ENCODE results near the gene KCTD2. TPM values are rescaled to one million over a fixed set of nuclear protein-coding genes. Genes with fewer than 3 reads are reported as not detected.

Gene KCTD2
- total and polyA plus RNA-seq, 2 of the 13 experiments (the other 11 are each of a cell fraction or from before 2014, with no cell fraction given) = 28.3 to 32.6 TPM

DNA sequence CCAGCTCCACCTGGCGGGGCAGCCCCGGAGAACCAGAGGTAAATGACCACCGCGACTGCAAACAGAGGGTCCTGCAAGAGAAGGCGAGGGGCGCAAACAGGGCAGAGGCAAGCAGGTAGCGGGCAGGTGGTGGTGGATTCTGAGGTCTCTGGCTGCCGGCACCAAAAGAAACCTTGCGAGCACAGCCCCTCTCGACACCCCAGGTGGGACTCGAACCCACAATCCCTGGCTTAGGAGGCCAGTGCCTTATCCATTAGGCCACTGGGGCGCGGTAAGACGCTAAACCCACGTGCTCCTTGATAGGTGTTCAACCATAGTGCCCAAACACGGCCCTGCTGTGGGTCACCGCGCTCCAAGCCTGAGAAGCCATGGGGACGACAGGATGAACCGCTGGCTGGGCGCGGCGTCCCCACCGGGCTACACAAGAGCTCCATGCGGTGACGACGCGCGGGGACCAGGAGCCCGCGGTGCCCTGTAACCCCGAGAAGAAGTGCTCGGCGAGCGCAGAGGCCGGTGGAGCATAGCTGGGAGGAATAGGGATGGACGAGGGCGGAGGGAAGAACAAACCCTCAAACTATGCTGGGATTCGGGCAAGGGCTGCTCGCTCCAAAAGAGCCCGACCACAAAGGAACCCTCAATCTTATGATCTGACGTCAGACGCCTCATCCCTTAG is 12.7 kb upstream of the KCTD2 start (continued):
- TF ChIP-seq CEBPG (CRISPR knock-in tag; IDR thresholded peaks at IDR 0.05) = peak; percentile 75
- TF ChIP-seq KDM6A (CRISPR knock-in tag; IDR thresholded peaks at IDR 0.05; ENCODE audit: low read depth) = no peak; the same call in 1 of the 2 replicates
- peak; percentile 3; the same call in 1 of the 2 replicates for TF ChIP-seq RFX5 (IDR thresholded peaks at IDR 0.05; ENCODE audit: low read depth, low read length)
- TF ChIP-seq, protein P1, sequence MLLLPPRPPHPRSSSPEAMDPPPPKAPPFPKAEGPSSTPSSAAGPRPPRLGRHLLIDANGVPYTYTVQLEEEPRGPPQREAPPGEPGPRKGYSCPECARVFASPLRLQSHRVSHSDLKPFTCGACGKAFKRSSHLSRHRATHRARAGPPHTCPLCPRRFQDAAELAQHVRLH (CRISPR knock-in tag; IDR thresholded peaks at IDR 0.05; ENCODE audit: borderline replicate concordance, low read depth) = peak; percentile 99
- TF ChIP-seq, protein P2, sequence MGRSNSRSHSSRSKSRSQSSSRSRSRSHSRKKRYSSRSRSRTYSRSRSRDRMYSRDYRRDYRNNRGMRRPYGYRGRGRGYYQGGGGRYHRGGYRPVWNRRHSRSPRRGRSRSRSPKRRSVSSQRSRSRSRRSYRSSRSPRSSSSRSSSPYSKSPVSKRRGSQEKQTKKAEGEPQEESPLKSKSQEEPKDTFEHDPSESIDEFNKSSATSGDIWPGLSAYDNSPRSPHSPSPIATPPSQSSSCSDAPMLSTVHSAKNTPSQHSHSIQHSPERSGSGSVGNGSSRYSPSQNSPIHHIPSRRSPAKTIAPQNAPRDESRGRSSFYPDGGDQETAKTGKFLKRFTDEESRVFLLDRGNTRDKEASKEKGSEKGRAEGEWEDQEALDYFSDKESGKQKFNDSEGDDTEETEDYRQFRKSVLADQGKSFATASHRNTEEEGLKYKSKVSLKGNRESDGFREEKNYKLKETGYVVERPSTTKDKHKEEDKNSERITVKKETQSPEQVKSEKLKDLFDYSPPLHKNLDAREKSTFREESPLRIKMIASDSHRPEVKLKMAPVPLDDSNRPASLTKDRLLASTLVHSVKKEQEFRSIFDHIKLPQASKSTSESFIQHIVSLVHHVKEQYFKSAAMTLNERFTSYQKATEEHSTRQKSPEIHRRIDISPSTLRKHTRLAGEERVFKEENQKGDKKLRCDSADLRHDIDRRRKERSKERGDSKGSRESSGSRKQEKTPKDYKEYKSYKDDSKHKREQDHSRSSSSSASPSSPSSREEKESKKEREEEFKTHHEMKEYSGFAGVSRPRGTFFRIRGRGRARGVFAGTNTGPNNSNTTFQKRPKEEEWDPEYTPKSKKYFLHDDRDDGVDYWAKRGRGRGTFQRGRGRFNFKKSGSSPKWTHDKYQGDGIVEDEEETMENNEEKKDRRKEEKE (IDR thresholded peaks at IDR 0.05) = no peak
- TF ChIP-seq PHF20 (CRISPR knock-in tag; IDR thresholded peaks at IDR 0.05) = peak; percentile 47
- no peak for TF ChIP-seq ZNF138 (CRISPR knock-in tag; IDR thresholded peaks at IDR 0.05; ENCODE audit: low read depth)
- peak; percentile 80; the same call in 1 of the 2 replicates for TF ChIP-seq RELA (CRISPR knock-in tag; IDR thresholded peaks at IDR 0.05)
- peak; percentile 70; the same call in 1 of the 2 replicates for TF ChIP-seq ZNF615 (CRISPR knock-in tag; IDR thresholded peaks at IDR 0.05; ENCODE audit: borderline replicate concordance)
- TF ChIP-seq ZNF329 (CRISPR knock-in tag; IDR thresholded peaks at IDR 0.05; ENCODE audit: low read depth) = peak; percentile 28; the same call in 1 of the 2 replicates
- TF ChIP-seq, protein P3, sequence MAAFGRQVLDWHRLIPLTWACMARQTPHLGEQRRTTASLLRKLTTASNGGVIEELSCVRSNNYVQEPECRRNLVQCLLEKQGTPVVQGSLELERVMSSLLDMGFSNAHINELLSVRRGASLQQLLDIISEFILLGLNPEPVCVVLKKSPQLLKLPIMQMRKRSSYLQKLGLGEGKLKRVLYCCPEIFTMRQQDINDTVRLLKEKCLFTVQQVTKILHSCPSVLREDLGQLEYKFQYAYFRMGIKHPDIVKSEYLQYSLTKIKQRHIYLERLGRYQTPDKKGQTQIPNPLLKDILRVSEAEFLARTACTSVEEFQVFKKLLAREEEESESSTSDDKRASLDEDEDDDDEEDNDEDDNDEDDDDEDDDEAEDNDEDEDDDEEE (CRISPR knock-in tag; IDR thresholded peaks at IDR 0.05) = peak; percentile 93
- TF ChIP-seq, protein P4, sequence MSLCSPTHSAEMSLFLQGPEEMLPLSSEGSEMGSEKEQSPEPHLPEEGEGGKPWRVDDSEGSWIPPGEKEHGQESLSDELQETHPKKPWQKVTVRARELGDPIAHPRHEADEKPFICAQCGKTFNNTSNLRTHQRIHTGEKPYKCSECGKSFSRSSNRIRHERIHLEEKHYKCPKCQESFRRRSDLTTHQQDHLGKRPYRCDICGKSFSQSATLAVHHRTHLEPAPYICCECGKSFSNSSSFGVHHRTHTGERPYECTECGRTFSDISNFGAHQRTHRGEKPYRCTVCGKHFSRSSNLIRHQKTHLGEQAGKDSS (CRISPR knock-in tag; IDR thresholded peaks at IDR 0.05; ENCODE audit: borderline replicate concordance, low read depth) = peak; percentile 95; the same call in 1 of the 2 replicates
- peak; percentile 60; the same call in 1 of the 2 replicates for TF ChIP-seq MEIS2 (CRISPR knock-in tag; IDR thresholded peaks at IDR 0.05)
- TF ChIP-seq TOE1 (CRISPR knock-in tag; IDR thresholded peaks at IDR 0.05) = no peak; the same call in 1 of the 2 replicates
- no peak for TF ChIP-seq NFRKB (IDR thresholded peaks at IDR 0.05)
- peak; percentile 63 for TF ChIP-seq ELF3 (CRISPR knock-in tag; IDR thresholded peaks at IDR 0.05)
- peak; percentile 92 for TF ChIP-seq BRCA1 (CRISPR knock-in tag; IDR thresholded peaks at IDR 0.05)
- peak; percentile 81; the same call in 1 of the 2 replicates for TF ChIP-seq SMAD3 (CRISPR knock-in tag; IDR thresholded peaks at IDR 0.05)
- no peak for TF ChIP-seq ZNF432 (CRISPR knock-in tag; IDR thresholded peaks at IDR 0.05; ENCODE audit: borderline replicate concordance)
- peak; percentile 81 for TF ChIP-seq ZNF441 (CRISPR knock-in tag; IDR thresholded peaks at IDR 0.05; ENCODE audit: borderline replicate concordance)
- no peak for TF ChIP-seq BHLHE40 (IDR thresholded peaks at IDR 0.05; ENCODE audit: low read length)
- peak; percentile 82 for TF ChIP-seq ZFP37 (CRISPR knock-in tag; IDR thresholded peaks at IDR 0.05; ENCODE audit: borderline replicate concordance)
- TF ChIP-seq, protein P5, sequence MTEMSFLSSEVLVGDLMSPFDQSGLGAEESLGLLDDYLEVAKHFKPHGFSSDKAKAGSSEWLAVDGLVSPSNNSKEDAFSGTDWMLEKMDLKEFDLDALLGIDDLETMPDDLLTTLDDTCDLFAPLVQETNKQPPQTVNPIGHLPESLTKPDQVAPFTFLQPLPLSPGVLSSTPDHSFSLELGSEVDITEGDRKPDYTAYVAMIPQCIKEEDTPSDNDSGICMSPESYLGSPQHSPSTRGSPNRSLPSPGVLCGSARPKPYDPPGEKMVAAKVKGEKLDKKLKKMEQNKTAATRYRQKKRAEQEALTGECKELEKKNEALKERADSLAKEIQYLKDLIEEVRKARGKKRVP (CRISPR knock-in tag; IDR thresholded peaks at IDR 0.05) = no peak
- TF ChIP-seq ARHGAP35 (CRISPR knock-in tag; IDR thresholded peaks at IDR 0.05; ENCODE audit: borderline replicate concordance) = peak; percentile 82
- no peak for TF ChIP-seq TCF7L2 (IDR thresholded peaks at IDR 0.05; ENCODE audit: low read depth, low read length)

All from HepG2 (cell line).